Testis (tissue), 5 donors: ENCODE data around the gene GNG14. TPM values are rescaled to one million over a fixed set of nuclear protein-coding genes. Genes with fewer than 3 reads are reported as not detected.

Source experiments
- DNase-seq: peaks from one replicate; pipeline ENCODE4 v3.0.0-alpha.2; 2019
- H3K27ac ChIP-seq, 2 donors: fragments of 200-600 bp; sonication (generic); one replicate each; pipeline ENCODE4 v1.5.1; 2019
- H3K27me3 ChIP-seq: fragments of 200-600 bp; sonication (generic); one replicate; pipeline ENCODE4 v1.5.1; 2019
- H3K36me3 ChIP-seq: fragments of 200-600 bp; sonication (generic); one replicate; pipeline ENCODE4 v1.5.1; 2017; ENCODE audit warnings: low read depth; ENCODE audit errors: missing control alignments
- H3K4me1 ChIP-seq: fragments of 200-600 bp; sonication (generic); one replicate; pipeline ENCODE4 v1.5.1; 2019
- H3K4me3 ChIP-seq, 2 donors: fragments of 200-600 bp; sonication (generic); one replicate each; pipeline ENCODE4 v1.5.1; 2017 to 2019
- H3K9me3 ChIP-seq: fragments of 200-600 bp; sonication (generic); one replicate; pipeline ENCODE4 v1.5.1; 2017
- POLR2A ChIP-seq: fragments of 450-650 bp; IDR thresholded peaks from one replicate; pipeline ENCODE4 v1.6.1; 2017; ENCODE audit warnings: antibody characterized with exemption, mild to moderate bottlenecking, moderate library complexity
- WGBS, 2 donors: methylation state at CpG; one replicate each; pipeline ENCODE4 v1.1.5; 2018; 5-methylcytosine and 5-hydroxymethylcytosine counted together
- intact Hi-C: fragments of 100-400 bp; cut with DNase I; formaldehyde crosslinking; loops from one replicate; pipeline ENCODE4 v1.15.1; 2023; ENCODE audit warnings: low total_unique reads
- long read RNA-seq, 2 donors: transcript quantifications; one replicate each; lab custom pipeline, GENCODE V29; 2026
- polyA plus RNA-seq: library from polyadenylated mRNA; stranded (reverse); fragments of 350-450 nt; fragmentation: Illumina TruSeq; extraction: RNeasy Lipid Tissue Mini Kit (QIAGEN cat#74804); gene quantifications from one replicate; pipeline ENCODE4 v1.2.3, GENCODE V29; 2014; ENCODE audit warnings: low read depth, low replicate concordance; ENCODE audit not compliant: insufficient read depth
- total RNA-seq, 2 donors: library from RNA; depleted of rRNA; stranded (reverse); fragments of >200 nt; gene quantifications; one replicate each; pipeline ENCODE4 v1.2.3, GENCODE V29; 2016
- TF ChIP-seq, protein P1 (sequence below), 3 experiments: fragments of 450-650 bp in 2 of 3; fragments of 200-600 bp in 1 of 3; sonication (generic) in 1 of 3; IDR thresholded peaks; one replicate each; pipeline ENCODE4 v1.5.1; 2016 to 2019; ENCODE audit warnings: antibody characterized with exemption in 3 of 3, mild to moderate bottlenecking in 2 of 3, moderate library complexity in 1 of 3

Gene GNG14
- total RNA-seq, result 1 to 10 TPM in 1 of 2 donors, not detected in 1; 4.5 TPM
- not detected for polyA plus RNA-seq
- long read RNA-seq, donor 1, partial matches to known transcripts, result 13 of 13 reads
- long read RNA-seq, donor 1, other reads (novel, unspliced or antisense), result 0 of 13 reads
- long read RNA-seq, donor 2, result 0 reads

DNA sequence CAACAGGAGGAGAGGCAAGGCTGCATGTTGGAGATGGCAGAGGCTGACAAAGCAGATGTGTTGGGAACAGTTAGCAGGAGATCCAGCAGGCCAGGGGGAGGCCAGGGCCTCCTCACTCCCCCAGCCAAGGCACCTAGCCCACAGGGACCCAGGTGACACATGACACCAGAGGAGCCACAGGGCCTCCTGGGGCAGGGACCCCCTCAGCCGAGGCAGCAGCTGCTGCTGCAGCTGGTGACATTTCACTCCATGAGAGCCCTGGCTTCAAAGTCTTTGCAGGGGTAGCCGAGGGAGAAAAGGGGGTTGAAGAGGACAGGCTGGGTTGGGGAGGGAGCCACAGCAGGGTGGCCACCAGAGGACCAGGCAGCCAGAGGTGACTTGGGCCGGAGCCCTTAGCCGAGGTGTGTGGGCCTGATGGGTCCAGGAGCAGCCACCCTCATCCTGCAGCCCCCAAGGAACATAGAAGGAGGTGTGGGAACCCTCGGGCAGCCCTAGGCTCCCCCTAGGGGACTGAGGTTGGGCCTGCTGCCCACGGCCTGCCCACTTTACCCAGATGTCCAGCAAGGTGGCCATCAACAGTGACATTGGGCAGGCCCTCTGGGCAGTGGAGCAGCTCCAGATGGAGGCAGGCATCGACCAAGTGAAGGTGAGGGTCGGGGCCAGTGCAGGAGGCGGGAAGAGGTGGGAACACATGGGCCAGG, at the start of gene GNG14:
GNG14 (plus strand) TSS at position 503 of the 701 bp plus-strand sequence; CDS start at position 554, 51 bp downstream.
- Histone ChIP-seq H3K36me3 (no peaks in the 10 kb centered on the region), H3K27ac (no peak within 1 kb of the TSS), H3K4me1 (no peaks in the 10 kb centered on the region), H3K9me3 (no peaks in the 10 kb centered on the region), H3K27me3 (no peaks in the 10 kb centered on the region), H3K4me3 (no peak within 1 kb of the TSS)
- intact Hi-C loops, result no loop called here
- TF ChIP-seq, protein P1, sequence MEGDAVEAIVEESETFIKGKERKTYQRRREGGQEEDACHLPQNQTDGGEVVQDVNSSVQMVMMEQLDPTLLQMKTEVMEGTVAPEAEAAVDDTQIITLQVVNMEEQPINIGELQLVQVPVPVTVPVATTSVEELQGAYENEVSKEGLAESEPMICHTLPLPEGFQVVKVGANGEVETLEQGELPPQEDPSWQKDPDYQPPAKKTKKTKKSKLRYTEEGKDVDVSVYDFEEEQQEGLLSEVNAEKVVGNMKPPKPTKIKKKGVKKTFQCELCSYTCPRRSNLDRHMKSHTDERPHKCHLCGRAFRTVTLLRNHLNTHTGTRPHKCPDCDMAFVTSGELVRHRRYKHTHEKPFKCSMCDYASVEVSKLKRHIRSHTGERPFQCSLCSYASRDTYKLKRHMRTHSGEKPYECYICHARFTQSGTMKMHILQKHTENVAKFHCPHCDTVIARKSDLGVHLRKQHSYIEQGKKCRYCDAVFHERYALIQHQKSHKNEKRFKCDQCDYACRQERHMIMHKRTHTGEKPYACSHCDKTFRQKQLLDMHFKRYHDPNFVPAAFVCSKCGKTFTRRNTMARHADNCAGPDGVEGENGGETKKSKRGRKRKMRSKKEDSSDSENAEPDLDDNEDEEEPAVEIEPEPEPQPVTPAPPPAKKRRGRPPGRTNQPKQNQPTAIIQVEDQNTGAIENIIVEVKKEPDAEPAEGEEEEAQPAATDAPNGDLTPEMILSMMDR (IDR thresholded peaks at IDR 0.05), result no peak
- WGBS, 2 donors, result 85 to 97% methylated on average over 5 to 9 of the region's 9 CpGs
- DNase-seq, result no peak

DNA sequence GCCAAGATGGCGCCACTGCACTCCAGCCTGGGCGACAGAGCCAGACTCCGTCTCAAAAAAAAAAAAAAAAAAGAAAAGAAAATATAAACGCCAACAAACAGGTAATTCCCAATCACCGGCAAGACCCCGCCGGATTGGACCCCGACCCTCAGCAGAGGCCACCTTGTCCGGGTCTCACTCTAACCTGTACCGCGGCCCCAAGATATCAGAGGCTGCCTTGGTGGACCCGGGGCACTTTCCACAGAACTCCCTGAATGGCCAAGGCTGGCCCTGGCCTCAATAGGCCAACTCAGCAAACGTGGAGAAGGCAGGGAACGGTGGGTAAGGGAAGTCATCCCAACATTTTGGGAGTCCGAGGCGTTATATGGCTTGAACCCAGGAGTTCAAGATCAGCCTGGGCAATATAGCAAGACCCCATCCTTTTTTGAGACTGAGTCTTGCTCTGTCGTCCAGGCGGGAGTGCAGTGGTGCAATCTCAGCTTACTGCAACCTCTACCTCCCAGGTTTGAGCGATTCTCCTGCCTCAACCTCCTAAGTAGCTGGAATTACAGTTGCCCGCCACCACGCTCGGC, 49.1 kb upstream of the GNG14 start:
- H3K4me3 ChIP-seq, result peak overlapping the region in 1 of 2 donors; percentile 13
- H3K36me3 ChIP-seq, result no peaks in the 10 kb centered on the region
- no peaks in the 10 kb centered on the region for H3K27me3 ChIP-seq
- intact Hi-C loops, result no loop called here
- 64 to 70% methylated on average over 22 of the region's 22 CpGs for WGBS, 2 donors
- no peaks in the 10 kb centered on the region for H3K9me3 ChIP-seq
- peaks cover 5% of the 10 kb centered on the region for H3K4me1 ChIP-seq
- DNase-seq, result no peak
- TF ChIP-seq POLR2A, result no peak
- TF ChIP-seq, protein P1 (IDR thresholded peaks at IDR 0.05), result no peak
- H3K27ac ChIP-seq, result no peak overlapping the region

DNA sequence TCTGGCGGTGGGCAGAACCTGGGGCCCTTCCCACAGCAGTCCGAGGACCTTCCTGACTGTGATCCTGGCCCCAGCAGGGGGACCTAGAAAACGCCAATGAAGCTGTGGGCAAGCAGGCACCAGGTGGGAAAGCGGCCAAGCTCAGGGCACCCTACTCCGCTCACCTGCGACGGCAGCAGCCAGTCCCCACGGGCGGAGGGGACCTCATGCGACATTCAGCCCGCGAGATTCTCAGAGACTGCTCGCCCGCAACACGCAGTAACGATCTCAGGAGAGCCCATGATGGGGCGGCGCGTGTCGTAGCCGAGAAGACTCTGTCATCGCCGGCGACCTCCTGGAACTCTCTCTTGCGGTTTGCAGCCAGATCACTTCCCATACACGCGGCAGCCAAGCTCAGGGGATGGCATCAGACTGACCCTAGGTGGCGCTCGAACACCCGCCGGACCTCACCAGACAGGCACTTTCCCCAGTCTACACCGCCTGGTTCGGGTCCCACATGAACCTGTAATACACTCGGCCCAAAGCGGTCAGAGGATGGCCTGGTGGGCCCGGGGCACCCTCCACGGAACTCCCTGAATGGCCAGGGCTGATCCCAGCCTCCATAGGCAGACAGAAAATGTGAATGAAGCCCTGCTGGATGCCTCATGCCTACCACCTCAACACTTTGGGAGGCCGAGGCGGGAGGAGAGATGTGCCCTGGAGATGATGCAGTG, 47.7 kb upstream of the GNG14 start:
- WGBS, 2 donors, result 9 to 28% methylated on average over 15 to 38 of the region's 39 CpGs
- Histone ChIP-seq H3K4me1 (peaks cover 5% of the 10 kb centered on the region), H3K4me3 (no peak overlapping the region), H3K36me3 (no peaks in the 10 kb centered on the region), H3K27me3 (no peaks in the 10 kb centered on the region), H3K27ac (no peak overlapping the region), H3K9me3 (no peaks in the 10 kb centered on the region)
- peak; percentile 79 for DNase-seq
- intact Hi-C loops, result no loop called here
- no peak for TF ChIP-seq POLR2A
- TF ChIP-seq, protein P1 (IDR thresholded peaks at IDR 0.05), result peak in 2 of 3 experiments; percentile 59 to 64

DNA sequence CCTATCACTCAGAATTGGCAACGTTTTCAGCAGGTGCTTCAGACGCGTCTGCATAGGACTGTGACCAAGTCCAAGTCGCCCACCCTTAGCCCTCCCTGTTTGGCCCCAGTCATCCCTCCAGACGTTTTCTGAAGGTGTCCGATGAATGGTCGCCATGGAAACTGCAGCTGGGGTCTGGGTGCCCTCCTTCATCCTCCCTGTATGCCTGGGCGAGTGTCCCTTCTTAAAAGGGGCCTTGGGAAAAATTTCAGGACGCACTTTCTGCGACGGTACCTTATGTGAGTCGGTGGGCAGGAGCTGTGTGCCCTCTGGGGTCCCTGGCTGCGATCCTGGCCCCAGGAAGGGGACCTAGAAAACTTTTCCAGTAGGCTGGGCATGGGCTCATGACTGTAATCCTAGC, 46.3 kb upstream of the GNG14 start:
- TF ChIP-seq POLR2A, result no peak
- TF ChIP-seq, protein P1 (IDR thresholded peaks at IDR 0.05), result no peak
- intact Hi-C loops, result no loop called here
- Histone ChIP-seq H3K36me3 (no peaks in the 10 kb centered on the region), H3K4me1 (peaks cover 5% of the 10 kb centered on the region), H3K27me3 (no peaks in the 10 kb centered on the region), H3K27ac (no peak overlapping the region), H3K4me3 (no peak overlapping the region), H3K9me3 (no peaks in the 10 kb centered on the region)
- DNase-seq, result no peak
- 34 to 61% methylated on average over 7 to 13 of the region's 13 CpGs for WGBS, 2 donors
